KMS-11 (cell line): Measurements from ENCODE around the gene NKX2-4.

Experiments used
- H2AFZ ChIP-seq: fragments of 200-600 bp; sonication (generic); 2 replicates; pipeline ENCODE4 v1.6.1; 2016; ENCODE audit warnings: antibody characterized with exemption, mixed run types, low read depth
- H3K27ac ChIP-seq: fragments of 200-600 bp; sonication (generic); 2 replicates; pipeline ENCODE4 v1.6.1; 2016; ENCODE audit warnings: mild to moderate bottlenecking, mixed run types
- H3K27me3 ChIP-seq: fragments of 200-600 bp; sonication (generic); 2 replicates; pipeline ENCODE4 v1.6.1; 2017; ENCODE audit warnings: mild to moderate bottlenecking, low read depth, mixed run types, moderate library complexity; ENCODE audit not compliant: insufficient read depth
- H3K36me3 ChIP-seq: fragments of 200-600 bp; sonication (generic); 2 replicates; pipeline ENCODE4 v1.6.1; 2017; ENCODE audit warnings: mild to moderate bottlenecking, mixed run types; ENCODE audit not compliant: insufficient read depth
- H3K4me1 ChIP-seq: fragments of 200-600 bp; sonication (generic); 2 replicates; pipeline ENCODE4 v1.6.1; 2016; ENCODE audit warnings: mild to moderate bottlenecking, low read depth, mixed run types; ENCODE audit not compliant: poor library complexity, severe bottlenecking
- H3K4me2 ChIP-seq: fragments of 200-600 bp; sonication (generic); 2 replicates; pipeline ENCODE4 v1.7.0; 2016; ENCODE audit warnings: mild to moderate bottlenecking, mixed run types
- H3K4me3 ChIP-seq: fragments of 200-600 bp; sonication (generic); IDR thresholded peaks from 2 replicates; pipeline ENCODE4 v1.6.1; 2017; ENCODE audit warnings: low read depth, low read length, mixed read lengths; ENCODE audit not compliant: insufficient read depth
- H3K79me2 ChIP-seq: fragments of 200-600 bp; sonication (generic); 2 replicates; pipeline ENCODE4 v1.6.1; 2016; ENCODE audit warnings: low read depth, mixed run types; ENCODE audit not compliant: insufficient read depth
- H3K9ac ChIP-seq: fragments of 200-600 bp; sonication (generic); 2 replicates; pipeline ENCODE4 v1.6.1; 2016; ENCODE audit warnings: mild to moderate bottlenecking, mixed run types
- H4K20me1 ChIP-seq: fragments of 200-600 bp; sonication (generic); 2 replicates; pipeline ENCODE4 v1.6.1; 2016; ENCODE audit warnings: mild to moderate bottlenecking, mixed run types; ENCODE audit not compliant: insufficient read depth
- CTCF ChIP-seq: fragments of 200-600 bp; sonication (generic); conservative IDR thresholded peaks from 2 replicates; pipeline ENCODE4 v1.6.1; 2017; ENCODE audit warnings: low read depth, mild to moderate bottlenecking, antibody characterized with exemption, low read length, moderate library complexity, mixed read lengths

NKX2-4 gene

GRCh38 chr20:21391972-21392352 is 5.4 kb downstream of the NKX2-4 start:
- Histone ChIP-seq H3K79me2 (no peaks in the 10 kb centered on the region), H3K4me2 (no peak overlapping the region), H2AFZ (no peak overlapping the region), H3K27me3 (no peaks in the 10 kb centered on the region), H3K9ac (no peak overlapping the region), H3K36me3 (no peaks in the 10 kb centered on the region), H3K4me3 (no peak overlapping the region), H4K20me1 (no peaks in the 10 kb centered on the region), H3K4me1 (no peaks in the 10 kb centered on the region), H3K27ac (no peak overlapping the region)
- TF ChIP-seq CTCF = no peak

GRCh38 chr20:21391185-21391971 is 5.9 kb downstream of the NKX2-4 start:
- H3K4me2 ChIP-seq = no peak overlapping the region
- no peaks in the 10 kb centered on the region for H3K36me3 ChIP-seq
- no peak for TF ChIP-seq CTCF
- no peak overlapping the region for H3K4me3 ChIP-seq
- H3K79me2 ChIP-seq = no peaks in the 10 kb centered on the region
- H3K9ac ChIP-seq = no peak overlapping the region
- no peak overlapping the region for H3K27ac ChIP-seq
- no peaks in the 10 kb centered on the region for H3K4me1 ChIP-seq
- H4K20me1 ChIP-seq = no peaks in the 10 kb centered on the region
- no peak overlapping the region for H2AFZ ChIP-seq
- H3K27me3 ChIP-seq = no peaks in the 10 kb centered on the region

GRCh38 chr20:21390768-21391167 is 6.6 kb downstream of the NKX2-4 start:
- no peaks in the 10 kb centered on the region for H3K27me3 ChIP-seq
- no peak for TF ChIP-seq CTCF

GRCh38 chr20:21389368-21389767 is 8.0 kb downstream of the NKX2-4 start:
- Histone ChIP-seq H3K27ac (no peak overlapping the region), H3K4me2 (no peak overlapping the region), H3K9ac (no peak overlapping the region), H3K4me1 (no peaks in the 10 kb centered on the region), H3K27me3 (no peaks in the 10 kb centered on the region), H3K36me3 (no peaks in the 10 kb centered on the region), H4K20me1 (no peaks in the 10 kb centered on the region), H3K4me3 (no peak overlapping the region), H2AFZ (no peak overlapping the region), H3K79me2 (no peaks in the 10 kb centered on the region)
- no peak for TF ChIP-seq CTCF

More at GRCh38 chr20:21390768-21391167, 6.6 kb downstream of the NKX2-4 start:
- H3K4me3 ChIP-seq = no peak overlapping the region
- H3K4me2 ChIP-seq = no peak overlapping the region
- no peaks in the 10 kb centered on the region for H3K4me1 ChIP-seq
- H3K27ac ChIP-seq = no peak overlapping the region
- no peak overlapping the region for H2AFZ ChIP-seq
- H3K9ac ChIP-seq = no peak overlapping the region
- no peaks in the 10 kb centered on the region for H3K79me2 ChIP-seq
- H3K36me3 ChIP-seq = no peaks in the 10 kb centered on the region
- H4K20me1 ChIP-seq = no peaks in the 10 kb centered on the region
